Osteocyte (in vitro differentiated cells): ENCODE data around the gene NMNAT1. TPM values are rescaled to one million over a fixed set of nuclear protein-coding genes. Genes with fewer than 3 reads are reported as not detected.

Source experiments
- DNase-seq: peaks from one replicate; pipeline ENCODE4 v3.0.0; 2021; ENCODE audit warnings: mixed read lengths; ENCODE audit not compliant: unreplicated experiment; ENCODE audit errors: extremely low spot score
- H3K27ac Mint-ChIP-seq: one replicate; pipeline ENCODE4 v1.8.0; 2021; ENCODE audit warnings: mild to moderate bottlenecking, mixed read lengths; ENCODE audit not compliant: unreplicated experiment
- H3K27me3 Mint-ChIP-seq: one replicate; pipeline ENCODE4 v1.8.0; 2021; ENCODE audit warnings: mixed read lengths; ENCODE audit not compliant: unreplicated experiment
- H3K36me3 Mint-ChIP-seq: one replicate; pipeline ENCODE4 v1.8.0; 2021; ENCODE audit warnings: mixed read lengths; ENCODE audit not compliant: unreplicated experiment
- H3K4me1 Mint-ChIP-seq: one replicate; pipeline ENCODE4 v1.8.0; 2021; ENCODE audit warnings: mixed read lengths; ENCODE audit not compliant: unreplicated experiment
- H3K4me3 Mint-ChIP-seq: one replicate; pipeline ENCODE4 v1.8.0; 2021; ENCODE audit warnings: mild to moderate bottlenecking, moderate library complexity, mixed read lengths; ENCODE audit not compliant: unreplicated experiment
- H3K9me3 Mint-ChIP-seq: one replicate; pipeline ENCODE4 v1.8.0; 2021; ENCODE audit warnings: mixed read lengths; ENCODE audit not compliant: unreplicated experiment
- microRNA-seq: library from miRNA; unstranded; fragments of <30 nt; microRNA quantifications from one replicate; pipeline ENCODE4 v1.1.0, GENCODE V29; 2020; ENCODE audit not compliant: unreplicated experiment
- total RNA-seq: library from RNA; stranded (reverse); gene quantifications from 2 replicates; pipeline ENCODE4 v1.2.1, GENCODE V29; 2021
- TF ChIP-seq, protein P1 (sequence below): fragments of 200-600 bp; sonication (generic); IDR thresholded peaks from 2 replicates; pipeline ENCODE4 v1.5.0; 2021; ENCODE audit warnings: antibody characterized with exemption, mild to moderate bottlenecking, moderate library complexity

NMNAT1 gene
- total RNA-seq, 1 donor from 2014 or later: 14.5 TPM

DNA sequence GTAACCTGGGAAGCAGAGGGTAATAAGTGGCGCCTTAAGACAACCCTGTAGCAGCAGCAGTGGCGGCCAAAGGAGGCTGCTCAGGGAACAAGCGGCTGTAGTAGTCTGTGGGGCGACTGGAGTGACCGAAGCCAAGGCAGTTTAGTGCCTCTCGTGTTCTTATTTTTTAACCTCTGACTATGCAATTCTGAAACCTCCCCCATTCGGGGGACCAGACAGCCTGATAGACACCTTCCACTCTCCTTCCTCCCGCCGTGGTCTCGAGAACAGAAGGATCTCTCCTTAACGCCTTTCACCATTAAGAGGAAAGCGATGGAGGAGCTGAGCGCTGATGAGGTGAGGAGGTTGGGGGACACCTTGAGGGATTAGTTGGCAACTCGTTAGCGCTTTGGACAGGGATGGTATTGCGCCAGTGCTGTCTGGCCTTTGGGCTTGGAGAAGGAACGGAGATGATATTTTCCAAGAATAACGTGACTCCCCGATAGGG, 90.1 kb downstream of the NMNAT1 start:
- Mint-ChIP-seq H3K36me3 (peaks cover 3% of the 10 kb centered on the region), H3K27ac (peak overlapping the region; percentile 88), H3K4me3 (peak overlapping the region; percentile 93), H3K27me3 (no peaks in the 10 kb centered on the region), H3K9me3 (no peaks in the 10 kb centered on the region), H3K4me1 (peaks cover 36% of the 10 kb centered on the region)
- TF ChIP-seq, protein P1, sequence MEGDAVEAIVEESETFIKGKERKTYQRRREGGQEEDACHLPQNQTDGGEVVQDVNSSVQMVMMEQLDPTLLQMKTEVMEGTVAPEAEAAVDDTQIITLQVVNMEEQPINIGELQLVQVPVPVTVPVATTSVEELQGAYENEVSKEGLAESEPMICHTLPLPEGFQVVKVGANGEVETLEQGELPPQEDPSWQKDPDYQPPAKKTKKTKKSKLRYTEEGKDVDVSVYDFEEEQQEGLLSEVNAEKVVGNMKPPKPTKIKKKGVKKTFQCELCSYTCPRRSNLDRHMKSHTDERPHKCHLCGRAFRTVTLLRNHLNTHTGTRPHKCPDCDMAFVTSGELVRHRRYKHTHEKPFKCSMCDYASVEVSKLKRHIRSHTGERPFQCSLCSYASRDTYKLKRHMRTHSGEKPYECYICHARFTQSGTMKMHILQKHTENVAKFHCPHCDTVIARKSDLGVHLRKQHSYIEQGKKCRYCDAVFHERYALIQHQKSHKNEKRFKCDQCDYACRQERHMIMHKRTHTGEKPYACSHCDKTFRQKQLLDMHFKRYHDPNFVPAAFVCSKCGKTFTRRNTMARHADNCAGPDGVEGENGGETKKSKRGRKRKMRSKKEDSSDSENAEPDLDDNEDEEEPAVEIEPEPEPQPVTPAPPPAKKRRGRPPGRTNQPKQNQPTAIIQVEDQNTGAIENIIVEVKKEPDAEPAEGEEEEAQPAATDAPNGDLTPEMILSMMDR: no peak
- no peak for DNase-seq

Small RNA genes lying within 50 kb of the gene (microRNA-seq; reads per million reads assigned to microRNA genes)
- gene MIR5697: not detected

Other genes with a start within 250 kb of the NMNAT1 start
- 179 and 187 TPM in 2 replicates for gene CLSTN1, start 119.5 kb upstream of the NMNAT1 start, total RNA-seq
- gene CTNNBIP1, start 33.2 kb upstream of the NMNAT1 start, total RNA-seq: 27.6 and 30.4 TPM in 2 replicates
- gene LZIC, start 84 bp upstream of the NMNAT1 start, total RNA-seq: 28.6 and 32.3 TPM in 2 replicates
- not detected in 2 replicates for gene RBP7, start 53.8 kb downstream of the NMNAT1 start, total RNA-seq
- 59.3 and 62.2 TPM in 2 replicates for gene UBE4B, start 89.5 kb downstream of the NMNAT1 start, total RNA-seq